Measurements from ENCODE around the gene CCDC120. TPM values are rescaled to one million over a fixed set of nuclear protein-coding genes. Genes with fewer than 3 reads are reported as not detected.

CCDC120 gene
- total RNA-seq, 1 donor from 2014 or later, result 35.1 TPM

- no peak for DNase-seq (ENCODE audit: low spot score in 2 of 2, unreplicated experiment in 2 of 2)
- peaks cover 4% of the 10 kb centered on the region for H3K4me1 Mint-ChIP-seq
- H3K27ac Mint-ChIP-seq, result no peak overlapping the region
- peaks cover 9% of the 10 kb centered on the region for H3K36me3 Mint-ChIP-seq
- H3K9me3 Mint-ChIP-seq, result no peaks in the 10 kb centered on the region
- H3K4me3 Mint-ChIP-seq, result no peak overlapping the region
- no peak for TF ChIP-seq CTCF (IDR thresholded peaks at IDR 0.05; ENCODE audit: unreplicated experiment)
- no peaks in the 10 kb centered on the region for H3K27me3 Mint-ChIP-seq (ENCODE audit: low read depth)
Measured at GRCh38 chrX:49064303-49064702, 5.5 kb downstream of the CCDC120 start.

GRCh38 chrX:49064735-49065134, 5.9 kb downstream of the CCDC120 start:
- Mint-ChIP-seq H3K4me1 (peaks cover 2% of the 10 kb centered on the region), H3K36me3 (peaks cover 9% of the 10 kb centered on the region), H3K27me3 (ENCODE audit: low read depth) (no peaks in the 10 kb centered on the region), H3K4me3 (no peak overlapping the region), H3K9me3 (no peaks in the 10 kb centered on the region), H3K27ac (no peak overlapping the region)
- TF ChIP-seq CTCF (IDR thresholded peaks at IDR 0.05; ENCODE audit: unreplicated experiment), result no peak
- DNase-seq (ENCODE audit: low spot score in 2 of 2, unreplicated experiment in 2 of 2), result no peak

- H3K9me3 Mint-ChIP-seq, result no peaks in the 10 kb centered on the region
- H3K27me3 Mint-ChIP-seq (ENCODE audit: low read depth), result no peaks in the 10 kb centered on the region
- no peak overlapping the region for H3K27ac Mint-ChIP-seq
- no peak for TF ChIP-seq CTCF (IDR thresholded peaks at IDR 0.05; ENCODE audit: unreplicated experiment)
- no peaks in the 10 kb centered on the region for H3K4me1 Mint-ChIP-seq
- DNase-seq (ENCODE audit: low spot score in 2 of 2, unreplicated experiment in 2 of 2), result no peak
- H3K4me3 Mint-ChIP-seq, result no peak overlapping the region
- peaks cover 9% of the 10 kb centered on the region for H3K36me3 Mint-ChIP-seq
Measured at GRCh38 chrX:49066278-49066677, 7.5 kb downstream of the CCDC120 start.

GRCh38 chrX:49066690-49067089, 7.9 kb downstream of the CCDC120 start:
- no peak for TF ChIP-seq CTCF (IDR thresholded peaks at IDR 0.05; ENCODE audit: unreplicated experiment)
- Mint-ChIP-seq H3K4me3 (no peak overlapping the region), H3K9me3 (no peaks in the 10 kb centered on the region), H3K27me3 (ENCODE audit: low read depth) (no peaks in the 10 kb centered on the region), H3K36me3 (peaks cover 5% of the 10 kb centered on the region), H3K4me1 (no peaks in the 10 kb centered on the region), H3K27ac (no peak overlapping the region)
- no peak for DNase-seq (ENCODE audit: low spot score in 2 of 2, unreplicated experiment in 2 of 2)

GRCh38 chrX:49067285-49068120, 8.7 kb downstream of the CCDC120 start:
- H3K27me3 Mint-ChIP-seq (ENCODE audit: low read depth), result no peaks in the 10 kb centered on the region
- no peak for DNase-seq (ENCODE audit: low spot score in 2 of 2, unreplicated experiment in 2 of 2)
- H3K36me3 Mint-ChIP-seq, result peaks cover 2% of the 10 kb centered on the region
- H3K9me3 Mint-ChIP-seq, result no peaks in the 10 kb centered on the region
- no peak overlapping the region for H3K4me3 Mint-ChIP-seq
- H3K27ac Mint-ChIP-seq, result no peak overlapping the region
- no peak for TF ChIP-seq CTCF (IDR thresholded peaks at IDR 0.05; ENCODE audit: unreplicated experiment)
- no peaks in the 10 kb centered on the region for H3K4me1 Mint-ChIP-seq

Data from mesothelial cell of epicardium (in vitro differentiated cells).